Activated CD4-positive, CD25-positive, alpha-beta regulatory T cell treated with anti-CD3 and anti-CD28 coated beads, Interleukin-2, amount 50 U/mL, for 16 hours (primary cell): ENCODE data around the gene CALHM1.
"Not testable (repeated sequence)": the region's sequence is repeated elsewhere in the genome, so short reads cannot be mapped to it uniquely, and the experiment has no call there.

ENCODE experiments used
- DNase-seq: peaks from one replicate; pipeline ENCODE4 v3.0.0-alpha.2; 2020; ENCODE audit warnings: low read depth, low spot score

The CALHM1 gene

GRCh38 chr10:103458720-103459119 is at the start of gene CALHM1:
Gene CALHM1, minus strand, starts transcription at chr10:103458900. Its CDS starts 149 bp downstream, at chr10:103458751.
- no peak for DNase-seq

- no peak for DNase-seq
Measured at GRCh38 chr10:103507235-103508191, 48.8 kb upstream of the CALHM1 start.

GRCh38 chr10:103506061-103506460 is 47.4 kb upstream of the CALHM1 start:
- DNase-seq = no peak

GRCh38 chr10:103504181-103504783 is 45.6 kb upstream of the CALHM1 start:
- no peak for DNase-seq

GRCh38 chr10:103503777-103504176 is 45.1 kb upstream of the CALHM1 start:
- not testable (repeated sequence) for DNase-seq

GRCh38 chr10:103502849-103503660 is 44.4 kb upstream of the CALHM1 start:
- no peak for DNase-seq

- DNase-seq = no peak
Measured at GRCh38 chr10:103501186-103501585, 42.5 kb upstream of the CALHM1 start.

- no peak for DNase-seq
Measured at GRCh38 chr10:103500481-103500880, 41.8 kb upstream of the CALHM1 start.

- no peak for DNase-seq
Measured at GRCh38 chr10:103499881-103500280, 41.2 kb upstream of the CALHM1 start.

- no peak for DNase-seq
Measured at GRCh38 chr10:103498936-103499638, 40.4 kb upstream of the CALHM1 start.

- DNase-seq = no peak
Measured at GRCh38 chr10:103497161-103497915, 38.6 kb upstream of the CALHM1 start.

- DNase-seq = no peak
Measured at GRCh38 chr10:103495321-103495720, 36.6 kb upstream of the CALHM1 start.

GRCh38 chr10:103493916-103494877 is 35.5 kb upstream of the CALHM1 start:
- no peak for DNase-seq

GRCh38 chr10:103493362-103493915 is 34.7 kb upstream of the CALHM1 start, which contains the start of gene NEURL1:
Gene NEURL1, plus strand, starts transcription at chr10:103493705. Its CDS starts 683 bp downstream, at chr10:103494388.
- no peak for DNase-seq

- no peak for DNase-seq
Measured at GRCh38 chr10:103492655-103493261, 34.1 kb upstream of the CALHM1 start.

GRCh38 chr10:103491729-103492364 is 33.1 kb upstream of the CALHM1 start:
- DNase-seq = no peak

GRCh38 chr10:103490986-103491314 is 32.2 kb upstream of the CALHM1 start:
- DNase-seq = no peak

- no peak for DNase-seq
Measured at GRCh38 chr10:103487410-103487708, 28.7 kb upstream of the CALHM1 start.
